ENCODE data around the gene PPP3CA. TPM values are rescaled to one million over a fixed set of nuclear protein-coding genes. Genes with fewer than 3 reads are reported as not detected.

PPP3CA gene
- total and polyA plus RNA-seq, 2 of the 13 experiments (the other 11 are each of a cell fraction or from before 2014, with no cell fraction given): 4.8 to 13.2 TPM

GRCh38 chr4:101160792-101161592, 186.3 kb downstream of the PPP3CA start (continued):
- TF ChIP-seq POLR2G (IDR thresholded peaks at IDR 0.05; ENCODE audit: low read depth, low read length): no peak

- no TSS peak for BruUV-seq (replicated peaks)
- Histone ChIP-seq H3K4me2 (ENCODE audit: low read depth, low read length) (no peak overlapping the region), H2AFZ (ENCODE audit: low read length) (no peak overlapping the region), H4K20me1 (ENCODE audit: insufficient read depth, low read length) (no peaks in the 10 kb centered on the region), H3K9ac (ENCODE audit: insufficient read depth, low read depth, low read length) (no peak overlapping the region), H3K27ac (ENCODE audit: extremely low read length, insufficient read depth, low read length) (no peak overlapping the region), H3K27me3 (ENCODE audit: control insufficient read depth in 1 of 2, insufficient read depth in 2 of 2, low read length in 2 of 2) (no peaks in the 10 kb centered on the region), H3K79me2 (ENCODE audit: insufficient read depth, low read length) (no peaks in the 10 kb centered on the region), H3K36me3 (replicated peaks in 1 of 2; ENCODE audit: control insufficient read depth in 1 of 2, insufficient read depth in 2 of 2, low read length in 2 of 2) (no peaks in the 10 kb centered on the region; a peak in 1 of 5 replicates), H3K9me3 (ENCODE audit: low read length) (no peaks in the 10 kb centered on the region), H3K4me1 (ENCODE audit: insufficient read depth, low read length) (no peaks in the 10 kb centered on the region), H3K4me3 (replicated peaks in 1 of 3; ENCODE audit: insufficient read depth in 1 of 3, low read depth in 2 of 3, low read length in 3 of 3) (no peak overlapping the region)
- ChIA-PET POLR2A (no interaction called here), CTCF (ENCODE audit: low intra/inter-chr PET ratio, low total read pairs) (no interaction called here)
- intact Hi-C loops (cut with micrococcal nuclease; ENCODE audit: unreplicated experiment): no loop called here
- no peak for ATAC-seq
- TF ChIP-seq HOXA9 (CRISPR knock-in tag; IDR thresholded peaks at IDR 0.05; ENCODE audit: borderline replicate concordance): no peak
- no peak for TF ChIP-seq ETV5 (CRISPR knock-in tag; IDR thresholded peaks at IDR 0.05; ENCODE audit: borderline replicate concordance)
- no peak for TF ChIP-seq TRIM22 (IDR thresholded peaks at IDR 0.05)
- no peak for TF ChIP-seq PPARG (CRISPR knock-in tag; conservative IDR thresholded peaks at IDR 0.05)
- no peak for TF ChIP-seq ATF4 (CRISPR knock-in tag; IDR thresholded peaks at IDR 0.05)
- no peak for TF ChIP-seq MBD4 (IDR thresholded peaks at IDR 0.05; ENCODE audit: borderline replicate concordance, low read length)
- TF ChIP-seq MBNL3 (CRISPR knock-in tag; conservative IDR thresholded peaks at IDR 0.05): no peak
- TF ChIP-seq ZNF773 (CRISPR knock-in tag; IDR thresholded peaks at IDR 0.05; ENCODE audit: borderline replicate concordance): no peak
- DNase-seq (ENCODE audit: low spot score): no peak
- FAIRE-seq: no peak
- 90% methylated on average over 3 of the region's 3 CpGs for WGBS (ENCODE audit: low lambda C conversion rate)
- in situ Hi-C loops (cut with HindIII; ENCODE audit: extremely low pct_ligation_motif_present, low pct_unique_long_range_greater_than_20kb): no loop called here
These were observed 188.8 kb downstream of the PPP3CA start for GRCh38 chr4:101158507-101158906.
